CD4-positive, alpha-beta T cell treated with Interleukin-2 at 100 ng/mL for 4 hours (primary cell): ENCODE data around the gene ENO1.
"Not testable (repeated sequence)": the region's sequence is repeated elsewhere in the genome, so short reads cannot be mapped to it uniquely, and the experiment has no call there.

Experiments used
- DNase-seq: peaks from one replicate; pipeline ENCODE4 v3.0.0-alpha.2; 2020; ENCODE audit warnings: low spot score

Gene ENO1

GRCh38 chr1:8845104-8846097 is 33.1 kb downstream of the ENO1 start:
- DNase-seq: no peak

- DNase-seq: no peak
Measured at GRCh38 chr1:8844501-8845006, 33.9 kb downstream of the ENO1 start.

- no peak for DNase-seq
Measured at GRCh38 chr1:8841395-8841794, 37.1 kb downstream of the ENO1 start.

- DNase-seq: no peak
Measured at GRCh38 chr1:8839990-8840389, 38.5 kb downstream of the ENO1 start.

- no peak for DNase-seq
Measured at GRCh38 chr1:8835941-8836643, 42.4 kb downstream of the ENO1 start.

GRCh38 chr1:8831340-8831739 is 47.1 kb downstream of the ENO1 start:
- DNase-seq: no peak

GRCh38 chr1:8830732-8831131 is 47.8 kb downstream of the ENO1 start:
- DNase-seq: not testable (repeated sequence)

GRCh38 chr1:8825985-8826481 is 52.5 kb downstream of the ENO1 start:
- DNase-seq: no peak

GRCh38 chr1:8823295-8823664 is 55.2 kb downstream of the ENO1 start:
- DNase-seq: no peak

GRCh38 chr1:8822373-8823294 is 55.9 kb downstream of the ENO1 start:
- no peak for DNase-seq

GRCh38 chr1:8821084-8821483 is 57.4 kb downstream of the ENO1 start:
- DNase-seq: no peak

- DNase-seq: not testable (repeated sequence)
Measured at GRCh38 chr1:8818789-8819188, 59.7 kb downstream of the ENO1 start.

- peak; percentile 45 for DNase-seq
Measured at GRCh38 chr1:8818325-8818775, 60.1 kb downstream of the ENO1 start.

- DNase-seq: peak; percentile 96
Measured at GRCh38 chr1:8817412-8818324, 60.8 kb downstream of the ENO1 start, which contains the start of gene RERE. RERE (minus strand) TSS chr1:8817640.

- peak; percentile 5 for DNase-seq
Measured at GRCh38 chr1:8816831-8817411, 61.6 kb downstream of the ENO1 start.

- no peak for DNase-seq
Measured at GRCh38 chr1:8816264-8816663, 62.2 kb downstream of the ENO1 start.

GRCh38 chr1:8815582-8816151 is 62.8 kb downstream of the ENO1 start:
- no peak for DNase-seq

- no peak for DNase-seq
Measured at GRCh38 chr1:8814865-8815264, 63.6 kb downstream of the ENO1 start.

- DNase-seq: no peak
Measured at GRCh38 chr1:8813991-8814390, 64.5 kb downstream of the ENO1 start.
